GM12874 (cell line): ENCODE results near the gene NQO1.

Experiments
- TF ChIP-seq, protein P1 (sequence below): IDR thresholded peaks from 2 replicates; pipeline ENCODE4 v1.5.1; 2011; ENCODE audit warnings: low read depth, mild to moderate bottlenecking, control low read depth, low read length, moderate library complexity; ENCODE audit not compliant: insufficient read depth

NQO1 gene

DNA sequence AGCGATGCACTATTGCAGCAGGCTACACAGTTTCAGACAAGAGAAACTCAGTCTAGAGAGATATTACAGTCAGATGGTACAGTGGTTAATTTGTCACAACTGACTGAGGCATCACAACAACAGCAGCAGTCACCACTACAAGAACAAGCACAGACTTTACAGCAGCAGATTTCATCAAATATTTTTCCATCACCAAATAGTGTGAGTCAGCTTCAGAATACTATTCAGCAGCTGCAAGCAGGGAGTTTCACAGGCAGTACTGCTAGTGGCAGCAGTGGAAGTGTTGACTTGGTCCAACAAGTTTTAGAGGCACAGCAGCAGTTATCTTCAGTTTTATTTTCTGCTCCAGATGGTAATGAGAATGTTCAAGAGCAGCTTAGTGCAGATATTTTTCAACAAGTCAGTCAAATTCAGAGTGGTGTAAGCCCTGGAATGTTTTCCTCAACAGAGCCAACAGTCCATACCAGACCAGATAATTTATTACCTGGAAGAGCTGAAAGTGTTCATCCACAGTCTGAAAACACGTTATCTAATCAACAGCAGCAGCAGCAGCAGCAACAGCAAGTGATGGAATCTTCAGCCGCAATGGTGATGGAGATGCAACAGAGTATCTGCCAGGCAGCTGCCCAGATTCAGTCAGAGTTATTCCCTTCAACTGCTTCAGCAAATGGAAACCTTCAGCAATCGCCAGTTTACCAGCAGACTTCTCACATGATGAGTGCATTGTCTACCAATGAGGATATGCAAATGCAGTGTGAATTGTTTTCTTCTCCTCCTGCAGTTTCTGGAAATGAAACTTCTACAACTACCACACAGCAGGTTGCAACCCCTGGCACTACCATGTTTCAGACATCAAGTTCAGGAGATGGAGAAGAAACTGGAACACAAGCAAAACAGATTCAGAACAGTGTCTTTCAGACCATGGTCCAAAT, 34.1 kb downstream of the NQO1 start:
- TF ChIP-seq, protein P1, sequence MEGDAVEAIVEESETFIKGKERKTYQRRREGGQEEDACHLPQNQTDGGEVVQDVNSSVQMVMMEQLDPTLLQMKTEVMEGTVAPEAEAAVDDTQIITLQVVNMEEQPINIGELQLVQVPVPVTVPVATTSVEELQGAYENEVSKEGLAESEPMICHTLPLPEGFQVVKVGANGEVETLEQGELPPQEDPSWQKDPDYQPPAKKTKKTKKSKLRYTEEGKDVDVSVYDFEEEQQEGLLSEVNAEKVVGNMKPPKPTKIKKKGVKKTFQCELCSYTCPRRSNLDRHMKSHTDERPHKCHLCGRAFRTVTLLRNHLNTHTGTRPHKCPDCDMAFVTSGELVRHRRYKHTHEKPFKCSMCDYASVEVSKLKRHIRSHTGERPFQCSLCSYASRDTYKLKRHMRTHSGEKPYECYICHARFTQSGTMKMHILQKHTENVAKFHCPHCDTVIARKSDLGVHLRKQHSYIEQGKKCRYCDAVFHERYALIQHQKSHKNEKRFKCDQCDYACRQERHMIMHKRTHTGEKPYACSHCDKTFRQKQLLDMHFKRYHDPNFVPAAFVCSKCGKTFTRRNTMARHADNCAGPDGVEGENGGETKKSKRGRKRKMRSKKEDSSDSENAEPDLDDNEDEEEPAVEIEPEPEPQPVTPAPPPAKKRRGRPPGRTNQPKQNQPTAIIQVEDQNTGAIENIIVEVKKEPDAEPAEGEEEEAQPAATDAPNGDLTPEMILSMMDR, result no peak

DNA sequence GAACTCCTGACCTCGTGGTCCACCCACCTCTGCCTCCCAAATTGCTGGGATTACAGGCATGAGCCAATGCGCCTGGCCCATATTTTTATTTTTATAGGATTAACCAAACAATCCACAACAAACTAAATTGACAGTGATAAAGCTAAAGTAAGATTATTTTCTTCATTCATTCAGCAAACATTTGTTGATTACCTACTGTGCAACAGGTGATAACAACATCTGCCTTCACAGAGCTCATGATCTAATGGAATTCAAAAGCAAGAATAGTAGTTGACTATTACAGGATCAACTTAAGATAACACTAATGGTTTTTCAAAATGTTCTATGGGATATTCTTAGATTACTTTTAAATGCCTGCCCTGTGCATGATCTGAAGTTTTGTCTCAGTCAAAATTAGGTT, 37.8 kb downstream of the NQO1 start:
- TF ChIP-seq, protein P1, result no peak

DNA sequence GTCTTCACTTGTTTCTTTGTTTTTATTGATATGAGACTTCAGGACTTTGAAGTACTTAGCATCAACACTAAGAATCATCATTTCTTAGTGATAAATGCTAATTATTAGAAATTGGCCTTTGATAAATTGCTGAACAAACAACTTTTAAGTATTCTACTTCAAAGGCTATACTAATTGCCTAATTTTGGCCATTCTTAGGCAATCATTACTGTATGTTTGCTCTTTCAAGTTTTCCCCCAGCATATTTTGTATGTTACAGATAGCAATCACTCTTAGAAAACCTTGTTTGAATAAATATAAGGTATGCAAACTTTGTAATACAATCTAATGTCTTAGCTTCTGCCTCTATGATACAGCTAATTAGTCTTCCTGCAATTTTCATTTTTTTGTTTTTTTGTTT, 46.0 kb downstream of the NQO1 start:
- TF ChIP-seq, protein P1, result no peak

DNA sequence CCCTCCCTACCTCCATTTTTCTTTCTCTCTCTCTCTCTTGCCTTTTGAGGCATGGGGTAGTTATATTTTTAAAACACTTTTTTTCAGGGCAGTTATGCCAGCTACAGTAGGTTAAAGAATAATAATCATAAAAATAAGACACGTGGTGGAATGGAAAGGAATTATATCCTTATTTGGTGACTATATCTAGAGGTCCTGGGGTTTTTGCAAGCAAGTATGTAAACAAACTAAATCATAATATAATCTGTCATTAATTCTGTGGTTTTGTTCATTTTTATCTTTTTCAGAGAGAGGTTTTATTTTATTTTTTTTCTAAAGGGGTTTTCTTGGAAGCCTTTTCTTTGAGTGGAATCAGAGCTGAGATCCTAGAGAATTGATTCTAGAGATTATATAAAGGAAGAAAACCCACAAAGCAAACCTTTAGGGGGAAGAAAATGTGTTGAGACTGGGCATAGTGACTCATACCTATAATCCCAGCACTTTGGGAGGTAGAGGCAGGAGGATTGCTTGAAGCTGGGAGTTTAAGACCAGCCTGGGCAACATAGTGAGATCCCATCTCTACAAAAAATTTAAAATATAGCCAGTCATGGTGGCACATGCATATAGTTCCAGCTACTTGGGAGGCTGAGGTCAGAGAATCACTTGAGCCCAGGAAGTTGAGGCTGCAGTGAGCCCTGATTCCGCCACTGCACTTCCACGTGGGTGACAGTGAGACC, 53.2 kb downstream of the NQO1 start:
- TF ChIP-seq, protein P1, result no peak

DNA sequence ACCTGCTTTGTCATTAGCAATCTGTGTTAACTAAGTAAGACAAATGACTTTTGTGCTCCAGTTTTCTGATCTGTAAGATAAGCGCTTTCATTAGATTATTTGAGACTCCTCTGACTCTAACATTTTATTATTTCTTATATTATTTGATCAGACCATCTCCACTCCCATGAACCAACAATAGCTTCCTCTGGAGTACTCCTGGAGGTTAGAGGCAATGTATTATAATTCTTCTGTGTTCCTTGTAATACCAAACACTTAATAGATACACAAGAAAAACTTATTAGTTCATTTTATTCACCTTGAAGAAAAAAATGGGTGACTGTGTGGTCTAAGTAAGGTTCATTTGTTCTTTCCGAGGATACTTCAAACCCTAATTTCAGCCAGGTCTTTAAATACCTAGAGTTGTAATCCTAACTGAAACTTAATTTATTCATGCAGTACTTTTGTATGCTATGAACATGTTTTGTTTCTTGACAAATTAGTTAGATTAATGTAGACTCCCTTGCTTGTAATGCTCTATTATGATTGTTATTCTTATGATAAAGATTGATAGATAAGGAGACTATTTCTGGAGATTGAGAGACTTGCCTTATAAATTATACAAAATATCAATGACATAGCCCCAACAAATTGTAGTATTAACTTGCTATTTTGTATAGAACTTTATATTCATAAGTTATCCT, 53.9 kb downstream of the NQO1 start:
- TF ChIP-seq, protein P1, result no peak

DNA sequence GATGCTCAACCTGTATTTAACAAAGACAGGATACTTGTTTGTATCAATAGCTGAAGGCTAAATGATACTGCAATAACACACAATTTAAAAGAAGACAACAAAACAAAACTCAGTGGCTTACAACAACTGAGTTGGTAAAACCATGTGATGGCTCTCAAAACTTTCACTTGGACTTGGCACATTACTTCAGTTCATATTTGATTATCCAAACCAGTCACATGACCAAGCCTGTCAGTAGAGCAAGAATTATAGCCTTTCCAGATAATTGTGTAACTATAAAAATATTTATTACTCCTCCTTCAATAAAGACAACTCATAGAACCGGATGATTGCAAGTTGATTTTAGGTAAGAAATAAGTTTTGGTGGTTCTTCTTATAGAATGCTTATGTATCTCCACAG, 56.8 kb downstream of the NQO1 start:
- TF ChIP-seq, protein P1, result no peak

DNA sequence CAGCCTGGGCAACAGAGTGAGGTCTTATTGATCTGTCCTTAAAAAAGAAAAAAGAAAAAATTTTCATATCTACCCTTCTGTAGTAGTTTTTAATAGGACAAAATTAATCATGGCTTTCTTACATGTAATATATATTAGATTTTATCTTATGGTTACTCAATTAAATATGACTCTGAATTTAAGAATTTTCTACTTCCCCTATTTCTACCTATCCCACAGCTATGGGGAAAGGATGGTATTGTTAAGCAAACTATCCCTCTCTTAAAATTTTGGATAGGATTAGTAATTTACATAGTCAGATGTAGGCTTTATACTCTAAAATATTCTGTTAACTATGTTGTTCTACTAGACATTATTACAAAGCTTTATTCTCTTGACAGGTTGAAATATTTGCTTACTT, 62.5 kb downstream of the NQO1 start:
- TF ChIP-seq, protein P1, result no peak
